H9 (cell line): ENCODE measurements around the gene MYLK3. TPM values are rescaled to one million over a fixed set of nuclear protein-coding genes. Genes with fewer than 3 reads are reported as not detected.

Experiments
- DNase-seq: peaks from one replicate; pipeline ENCODE4 v3.0.0-alpha.2; 2017
- H2AFZ ChIP-seq: one replicate; pipeline ENCODE4 v1.6.1; 2013; ENCODE audit warnings: mild to moderate bottlenecking, low read length, control low read depth, moderate library complexity
- H2AK5ac ChIP-seq: 2 replicates; pipeline ENCODE4 v1.6.1; 2013; ENCODE audit warnings: low read length, control low read depth, mixed read lengths; ENCODE audit not compliant: insufficient read length
- H2BK120ac ChIP-seq: one replicate; pipeline ENCODE4 v1.6.1; 2013; ENCODE audit warnings: low read depth, mild to moderate bottlenecking, low read length, control low read depth, inconsistent platforms; ENCODE audit not compliant: poor library complexity, severe bottlenecking
- H2BK12ac ChIP-seq: 2 replicates; pipeline ENCODE4 v1.6.1; 2013; ENCODE audit warnings: low read length, control low read depth, mixed read lengths, low read depth; ENCODE audit not compliant: insufficient read length
- H2BK15ac ChIP-seq: 2 replicates; pipeline ENCODE4 v1.6.1; 2013; ENCODE audit warnings: low read depth, low read length, control low read depth
- H2BK20ac ChIP-seq: one replicate; pipeline ENCODE4 v1.6.1; 2013; ENCODE audit warnings: low read depth, mild to moderate bottlenecking, low read length, control low read depth, inconsistent platforms; ENCODE audit not compliant: poor library complexity, severe bottlenecking
- H2BK5ac ChIP-seq: 2 replicates; pipeline ENCODE4 v1.6.1; 2013; ENCODE audit warnings: low read length, control low read depth, mixed read lengths; ENCODE audit not compliant: insufficient read length
- H3K14ac ChIP-seq: 2 replicates; pipeline ENCODE4 v1.6.1; 2013; ENCODE audit warnings: low read length, control low read depth; ENCODE audit not compliant: insufficient read depth
- H3K18ac ChIP-seq: 2 replicates; pipeline ENCODE4 v1.6.1; 2013; ENCODE audit warnings: low read depth, mild to moderate bottlenecking, mixed read lengths, low read length, control low read depth; ENCODE audit not compliant: insufficient read length
- H3K23ac ChIP-seq: 2 replicates; pipeline ENCODE4 v1.6.1; 2013; ENCODE audit warnings: low read length, control low read depth, mixed read lengths, low read depth; ENCODE audit not compliant: insufficient read length
- H3K23me2 ChIP-seq: 2 replicates; pipeline ENCODE4 v1.6.1; 2013; ENCODE audit warnings: low read depth, mild to moderate bottlenecking, mixed read lengths, low read length, control low read depth; ENCODE audit not compliant: insufficient read length, poor library complexity, severe bottlenecking
- H3K27ac ChIP-seq: 2 replicates; pipeline ENCODE4 v1.5.1; 2013; ENCODE audit warnings: low read length, control low read depth, mixed read lengths, low read depth; ENCODE audit not compliant: insufficient read length
- H3K27me3 ChIP-seq: 2 replicates; pipeline ENCODE4 v1.6.1; 2013; ENCODE audit warnings: low read length, control low read depth, inconsistent platforms; ENCODE audit not compliant: insufficient read depth
- H3K4ac ChIP-seq: 2 replicates; pipeline ENCODE4 v1.6.1; 2013; ENCODE audit warnings: low read depth, mild to moderate bottlenecking, control low read depth, inconsistent platforms, low read length, moderate library complexity
- H3K4me1 ChIP-seq: 2 replicates; pipeline ENCODE4 v1.6.1; 2013; ENCODE audit warnings: low read length, control low read depth, inconsistent platforms; ENCODE audit not compliant: insufficient read depth
- H3K4me2 ChIP-seq: 2 replicates; pipeline ENCODE4 v1.6.1; 2013; ENCODE audit warnings: low read length, control low read depth, mixed read lengths; ENCODE audit not compliant: insufficient read length, insufficient read depth
- H3K56ac ChIP-seq: 2 replicates; pipeline ENCODE4 v1.6.1; 2013; ENCODE audit warnings: low read depth, mild to moderate bottlenecking, mixed read lengths, low read length, control low read depth; ENCODE audit not compliant: insufficient read length
- H3K79me1 ChIP-seq: 2 replicates; pipeline ENCODE4 v1.6.1; 2013; ENCODE audit warnings: low read depth, mild to moderate bottlenecking, moderate library complexity, low read length, control low read depth, inconsistent platforms; ENCODE audit not compliant: insufficient read depth, poor library complexity, severe bottlenecking
- H3K79me2 ChIP-seq: 2 replicates; pipeline ENCODE4 v1.6.1; 2013; ENCODE audit warnings: low read length, control low read depth, inconsistent platforms; ENCODE audit not compliant: insufficient read depth
- H3K9ac ChIP-seq: 2 replicates; pipeline ENCODE4 v1.6.1; 2013; ENCODE audit warnings: low read length, control low read depth, mixed read lengths; ENCODE audit not compliant: insufficient read length; ENCODE audit errors: extremely low read depth
- H3K9me3 ChIP-seq: one replicate; pipeline ENCODE4 v1.6.1; 2013; ENCODE audit warnings: low read depth, low read length, inconsistent platforms; ENCODE audit not compliant: control insufficient read depth
- H3T11ph ChIP-seq: one replicate; pipeline ENCODE4 v1.6.1; 2013; ENCODE audit warnings: mild to moderate bottlenecking, low read length, control low read depth, inconsistent platforms
- H4K20me1 ChIP-seq: one replicate; pipeline ENCODE4 v1.6.1; 2013; ENCODE audit not compliant: control insufficient read depth, insufficient read length, insufficient read depth
- H4K5ac ChIP-seq: 2 replicates; pipeline ENCODE4 v1.6.1; 2013; ENCODE audit warnings: low read depth, mild to moderate bottlenecking, mixed read lengths, low read length, control low read depth; ENCODE audit not compliant: insufficient read length
- H4K8ac ChIP-seq: replicated peaks from 2 replicates; pipeline ENCODE4 v1.6.1; 2013; ENCODE audit warnings: low read length, control low read depth, mixed read lengths, low read depth; ENCODE audit not compliant: insufficient read length
- H4K91ac ChIP-seq: 2 replicates; pipeline ENCODE4 v1.6.1; 2013; ENCODE audit warnings: low read depth, mild to moderate bottlenecking, moderate library complexity, mixed read lengths, low read length, control low read depth; ENCODE audit not compliant: insufficient read length
- H3K27ac Mint-ChIP-seq, 3 experiments: 2 replicates in 2 of 3; 3 replicates in 1 of 3; pipeline ENCODE4 v1.8.0; 2020 to 2021; ENCODE audit warnings: mixed read lengths in 3 of 3, mild to moderate bottlenecking in 1 of 3, moderate library complexity in 1 of 3
- H3K27me3 Mint-ChIP-seq: 2 replicates; pipeline ENCODE4 v1.8.0; 2021; ENCODE audit warnings: low read depth, mild to moderate bottlenecking, moderate library complexity, mixed read lengths
- H3K36me3 Mint-ChIP-seq, 3 experiments: 2 replicates in 2 of 3; 3 replicates in 1 of 3; pipeline ENCODE4 v1.8.0; 2020 to 2021; ENCODE audit warnings: low read depth in 3 of 3, mixed read lengths in 3 of 3; ENCODE audit not compliant: insufficient read depth in 1 of 3
- H3K4me1 Mint-ChIP-seq, 2 experiments: 2 replicates each; pipeline ENCODE4 v1.8.0; 2020; ENCODE audit warnings: mixed read lengths in 2 of 2
- H3K4me3 Mint-ChIP-seq, 2 experiments: 2 replicates in 1 of 2; 3 replicates in 1 of 2; pipeline ENCODE4 v1.8.0; 2020 to 2021; ENCODE audit warnings: mild to moderate bottlenecking in 2 of 2, mixed read lengths in 2 of 2, moderate library complexity in 1 of 2
- H3K9me3 Mint-ChIP-seq, 2 experiments: 2 replicates in 1 of 2; 3 replicates in 1 of 2; pipeline ENCODE4 v1.8.0; 2020; ENCODE audit warnings: mild to moderate bottlenecking in 2 of 2, mixed read lengths in 2 of 2, moderate library complexity in 1 of 2
- CTCF ChIP-seq: fragments of 200-600 bp; sonication (generic); conservative IDR thresholded peaks from 3 replicates; pipeline ENCODE4 v1.8.0; 2021; ENCODE audit warnings: antibody characterized with exemption, mild to moderate bottlenecking
- WGBS: extraction: QIAGEN DNeasy Blood & Tissue Kit; methylation state at CpG from one replicate; pipeline ENCODE4 v1.1.7; 2013; ENCODE audit warnings: missing lambda C conversion rate, low lambda C conversion rate, mixed read lengths; ENCODE audit not compliant: insufficient read length; ENCODE audit errors: extremely low coverage; 5-methylcytosine and 5-hydroxymethylcytosine counted together
- total RNA-seq: library from RNA; stranded (reverse); gene quantifications from 2 replicates; pipeline ENCODE4 v1.2.1, GENCODE V29; 2021

The MYLK3 gene
- total RNA-seq, 1 experiment from 2014 or later: 0.90 TPM

DNA sequence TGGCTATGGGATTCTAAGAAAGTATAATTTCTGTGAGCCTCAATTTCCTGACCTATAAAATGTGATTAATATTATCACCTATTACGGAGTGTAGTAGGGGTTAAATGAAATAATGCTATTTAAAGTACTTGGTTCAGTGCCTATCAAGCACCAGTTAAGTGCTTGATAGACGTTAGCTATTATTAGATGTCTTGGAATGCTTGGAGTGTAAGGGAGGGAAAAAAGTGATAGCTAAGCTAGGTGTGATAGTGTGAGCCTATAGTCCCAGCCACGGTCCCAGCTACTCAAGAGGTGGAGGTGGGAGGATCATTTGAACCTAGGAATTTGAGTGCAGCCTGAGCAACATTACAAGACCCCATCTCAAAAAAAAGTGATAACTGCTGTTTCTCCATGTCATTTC lies 51.2 kb downstream of the MYLK3 start:
- Histone ChIP-seq H2BK5ac (no peak overlapping the region), H2BK15ac (no peak overlapping the region), H4K20me1 (no peaks in the 10 kb centered on the region), H3K27me3 (no peaks in the 10 kb centered on the region), H3K4ac (no peak overlapping the region), H2AFZ (no peak overlapping the region), H3K79me1 (no peaks in the 10 kb centered on the region), H3K18ac (no peak overlapping the region), H2BK12ac (no peak overlapping the region), H2BK20ac (no peak overlapping the region), H3K9ac (no peak overlapping the region), H3K23ac (no peak overlapping the region), H3K4me1 (no peaks in the 10 kb centered on the region), H4K8ac (no peak overlapping the region), H4K91ac (no peak overlapping the region), H2BK120ac (no peak overlapping the region), H3K14ac (no peak overlapping the region), H4K5ac (no peak overlapping the region), H3K27ac (no peak overlapping the region), H3K23me2 (no peaks in the 10 kb centered on the region), H2AK5ac (no peak overlapping the region), H3K9me3 (no peaks in the 10 kb centered on the region), H3K79me2 (no peaks in the 10 kb centered on the region), H3K4me2 (no peak overlapping the region), H3T11ph (no peak overlapping the region), H3K56ac (no peak overlapping the region)
- H3K27me3 Mint-ChIP-seq: no peaks in the 10 kb centered on the region
- no peak for TF ChIP-seq CTCF
- H3K4me3 Mint-ChIP-seq: no peak overlapping the region
- H3K9me3 Mint-ChIP-seq: no peaks in the 10 kb centered on the region
- peak overlapping the region in 1 of 3 experiments; percentile 76; a peak in 1 of 7 replicates for H3K27ac Mint-ChIP-seq
- H3K4me1 Mint-ChIP-seq: no peaks in the 10 kb centered on the region
- no peak for DNase-seq
- WGBS: no CpG with 5 or more reads among the region's 3 CpGs
- H3K36me3 Mint-ChIP-seq: peaks cover 41 to 77% (median 42%) of the 10 kb centered on the region in 3 experiments
